HG03460 (cell line): ENCODE measurements around the gene CSTF2T.
"Not testable (repeated sequence)": the region's sequence is repeated elsewhere in the genome, so short reads cannot be mapped to it uniquely, and the experiment has no call there.

Experiments used
- ATAC-seq: cut with Tn5 transposase; IDR thresholded peaks from one replicate; pipeline ENCODE4 v1.9.1; 2021; ENCODE audit not compliant: unreplicated experiment

Gene CSTF2T

GRCh38 chr10:51698473-51699063 lies 827 bp downstream of the CSTF2T start:
- ATAC-seq, result no peak

DNA sequence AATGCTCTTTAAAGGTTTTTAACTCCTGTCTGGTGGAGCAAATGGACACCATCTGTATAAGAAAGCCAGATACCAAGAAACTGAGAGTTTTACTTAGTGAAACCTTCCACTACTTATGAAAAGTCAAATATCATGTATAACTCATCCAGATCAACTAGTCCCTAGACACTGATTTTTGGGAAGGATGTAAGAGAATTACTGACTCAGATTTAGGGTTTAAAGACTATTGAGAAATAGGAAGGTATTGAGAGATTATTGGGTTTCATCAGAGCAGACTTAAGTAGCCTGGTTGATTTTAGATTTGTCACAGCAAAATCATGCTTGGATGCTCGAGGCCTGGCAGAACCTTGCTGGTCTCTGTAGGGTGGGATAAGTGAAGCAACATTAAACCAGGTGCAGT lies 3.1 kb downstream of the CSTF2T start:
- no peak for ATAC-seq

GRCh38 chr10:51694086-51694768 lies 5.2 kb downstream of the CSTF2T start:
- no peak for ATAC-seq

DNA sequence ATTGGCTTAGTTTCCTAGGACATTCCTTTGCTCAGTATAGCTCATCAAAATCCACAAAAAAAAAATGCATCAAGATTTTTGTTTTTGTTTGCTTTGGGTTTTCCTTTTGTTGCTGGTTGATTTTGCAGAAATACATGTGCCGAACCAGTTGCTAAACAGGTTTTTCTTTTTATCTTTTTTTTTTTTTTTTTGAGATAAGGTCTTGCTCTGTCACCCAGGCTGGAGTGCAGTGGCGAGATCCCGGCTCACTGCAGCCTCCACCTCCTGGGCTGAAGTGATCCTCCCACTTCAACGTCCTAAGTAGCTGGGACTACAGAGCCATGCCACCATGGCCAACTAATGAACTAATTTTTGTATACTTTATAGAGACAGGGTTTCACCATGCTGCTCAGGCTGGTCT lies 8.3 kb downstream of the CSTF2T start:
- ATAC-seq, result no peak

DNA sequence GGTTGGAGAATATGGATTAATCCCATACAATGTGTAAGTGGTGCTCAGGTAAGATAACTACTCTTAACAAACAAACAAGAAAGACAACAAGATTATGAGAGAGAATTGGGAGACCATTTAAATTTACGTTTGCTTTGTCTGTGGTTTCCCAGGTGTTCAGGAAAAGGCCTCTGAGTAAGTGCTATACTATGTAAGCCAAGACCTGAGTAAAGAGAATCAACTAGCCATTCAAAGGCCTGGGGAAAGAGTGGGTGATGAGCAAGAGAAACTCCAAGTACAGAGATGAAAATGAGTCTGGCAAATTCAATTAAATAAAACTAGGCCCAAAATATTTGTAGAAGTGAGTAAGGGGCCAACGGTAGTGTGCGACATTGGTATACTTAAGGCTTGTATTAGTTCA lies 9.9 kb downstream of the CSTF2T start:
- ATAC-seq, result no peak

DNA sequence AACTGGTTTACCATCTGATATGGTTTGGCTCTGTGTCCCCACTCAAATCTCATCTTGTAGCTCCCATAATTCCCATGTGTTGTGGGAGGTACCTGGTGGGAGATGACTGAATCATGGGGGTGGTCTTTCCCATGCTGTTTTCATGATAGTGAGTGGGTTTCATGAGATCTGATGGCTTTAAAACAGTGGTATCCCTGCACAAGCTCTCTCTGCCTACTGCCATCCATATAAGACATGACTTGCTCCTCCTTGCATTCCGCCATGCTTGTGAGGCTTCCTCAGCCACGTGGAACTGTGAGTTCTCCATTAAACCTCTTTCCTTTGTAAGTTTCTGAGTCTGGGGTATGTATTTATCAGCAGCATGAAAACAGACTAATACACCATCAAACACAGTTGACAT lies 10.6 kb downstream of the CSTF2T start:
- ATAC-seq, result not testable (repeated sequence)

DNA sequence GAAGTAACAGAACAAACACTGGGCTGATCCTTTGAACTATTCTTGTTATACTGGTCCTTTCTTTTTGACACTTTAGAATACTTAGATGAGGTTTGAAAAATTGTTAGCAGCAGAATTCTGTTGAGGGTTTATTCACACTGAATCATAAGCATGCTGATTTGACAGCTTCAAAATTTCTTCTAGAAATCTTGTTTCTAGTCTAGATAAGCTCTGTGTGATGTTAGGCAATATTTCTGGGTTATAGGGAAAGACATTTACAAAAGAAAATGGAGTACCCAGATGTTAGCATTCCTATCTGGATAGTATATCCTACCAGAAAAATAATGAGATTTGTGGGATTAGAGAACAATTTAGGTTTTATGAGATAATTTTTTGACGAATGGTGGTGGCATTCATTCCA lies 12.1 kb downstream of the CSTF2T start:
- ATAC-seq, result no peak

DNA sequence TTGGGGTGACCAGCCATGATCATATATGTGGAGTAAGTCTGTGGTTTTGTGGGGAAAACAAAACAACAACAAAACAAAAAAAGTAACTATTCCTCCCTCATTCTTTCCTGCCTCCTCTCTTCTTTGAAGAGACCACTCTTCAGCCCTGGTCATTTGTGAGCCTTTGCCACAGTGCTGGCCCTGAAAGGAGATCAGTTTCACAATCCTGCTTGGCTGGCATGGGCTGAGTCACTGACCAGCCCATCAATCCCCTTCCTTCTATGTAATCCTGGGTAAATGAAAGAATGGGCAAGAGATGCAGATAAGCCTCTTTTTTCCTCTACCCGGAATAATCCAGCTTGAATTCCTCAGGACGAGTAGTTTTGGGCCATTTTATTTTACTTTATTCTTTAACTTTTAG lies 13.6 kb downstream of the CSTF2T start:
- no peak for ATAC-seq

DNA sequence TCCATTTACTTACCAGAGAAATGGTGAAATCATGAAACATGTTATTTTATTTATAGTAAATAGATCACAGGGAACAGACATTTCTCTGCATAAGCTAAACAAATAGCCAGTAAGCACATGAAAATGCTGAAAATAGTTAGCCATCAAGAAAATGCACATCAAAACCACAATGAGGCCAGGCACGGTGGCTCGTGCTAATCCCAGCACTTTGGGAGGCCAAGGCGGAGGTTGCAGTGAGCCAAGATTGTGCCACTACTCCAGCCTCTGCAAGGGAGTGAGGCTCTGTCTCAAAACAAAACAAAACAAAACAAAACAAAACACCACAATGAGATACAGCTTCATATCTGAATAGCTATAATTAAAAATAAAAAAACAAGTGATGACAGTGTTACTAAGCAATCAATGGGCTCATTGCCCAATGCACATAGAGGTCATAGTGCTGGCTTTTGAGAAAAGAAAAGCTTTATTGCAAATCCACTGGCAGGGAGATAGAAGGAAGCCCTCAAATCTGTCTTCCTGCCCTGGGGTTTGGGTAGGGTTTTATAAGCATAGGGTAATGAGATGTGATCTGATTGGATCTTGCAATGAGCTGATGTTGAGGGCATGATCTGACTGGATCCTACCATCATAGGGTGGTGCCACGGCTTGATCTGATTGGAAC lies 16.2 kb downstream of the CSTF2T start:
- no peak for ATAC-seq

GRCh38 chr10:51679841-51680240 lies 19.6 kb downstream of the CSTF2T start:
- no peak for ATAC-seq

DNA sequence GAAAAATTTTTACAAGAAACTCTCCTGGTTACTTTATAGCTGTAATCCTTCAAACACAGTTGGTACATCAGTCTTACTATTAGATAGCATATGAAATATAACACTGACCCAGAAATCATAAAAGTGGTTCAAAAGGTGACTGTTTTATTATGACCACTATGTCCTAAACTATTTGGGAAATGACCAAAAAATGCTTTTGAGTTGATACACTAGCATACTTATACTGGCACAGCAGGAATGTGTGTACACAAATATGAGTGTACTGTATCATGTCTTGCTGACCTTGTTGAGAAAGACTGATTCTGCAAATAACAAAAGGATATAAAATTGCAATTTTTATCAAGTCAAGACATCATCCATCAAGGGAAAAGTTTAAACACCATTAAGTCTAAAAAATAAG lies 24.3 kb downstream of the CSTF2T start:
- ATAC-seq, result no peak

DNA sequence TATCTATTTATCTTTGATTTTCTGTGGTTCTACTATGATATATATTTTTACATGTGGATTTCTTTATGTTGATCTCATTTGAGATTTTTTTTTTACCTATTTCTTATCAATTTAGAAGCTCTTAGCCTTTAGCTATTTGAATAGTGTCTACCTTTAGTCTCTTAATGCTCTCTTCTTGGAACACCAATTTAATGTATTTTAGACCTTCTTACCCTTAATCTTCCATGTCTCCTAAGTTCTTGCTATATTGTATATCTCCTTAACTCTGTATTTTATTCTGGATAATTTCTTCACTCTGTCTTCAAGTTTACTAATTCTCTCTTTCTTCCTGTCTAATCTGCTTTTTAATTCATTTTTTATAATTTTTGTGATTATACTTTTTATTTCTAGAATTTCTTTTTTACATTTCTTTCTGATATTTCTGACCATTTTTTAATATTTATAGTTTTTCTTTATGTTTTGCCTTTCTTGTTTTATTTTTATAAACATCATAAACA lies 27.3 kb downstream of the CSTF2T start:
- no peak for ATAC-seq

DNA sequence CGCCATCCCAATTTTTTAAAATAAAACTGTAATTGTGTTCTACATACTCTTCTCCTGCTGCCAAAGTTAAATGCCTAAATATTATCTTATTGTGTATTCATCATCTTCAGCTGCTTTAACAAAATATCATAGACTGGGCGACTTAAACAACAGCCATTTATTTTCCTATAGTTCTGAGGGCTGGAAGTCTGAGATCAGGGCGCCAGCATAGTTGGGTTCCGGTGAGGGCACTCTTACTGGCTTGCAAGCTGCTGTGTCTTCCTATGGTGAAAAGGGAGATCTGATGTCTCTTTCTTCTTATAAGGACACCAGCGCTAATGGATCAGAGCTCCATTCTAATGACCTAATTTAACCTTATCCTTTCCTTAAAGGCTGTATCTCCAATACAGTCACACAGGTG lies 30.4 kb downstream of the CSTF2T start:
- no peak for ATAC-seq

- no peak for ATAC-seq
These were observed 31.1 kb downstream of the CSTF2T start for GRCh38 chr10:51668336-51668689.

DNA sequence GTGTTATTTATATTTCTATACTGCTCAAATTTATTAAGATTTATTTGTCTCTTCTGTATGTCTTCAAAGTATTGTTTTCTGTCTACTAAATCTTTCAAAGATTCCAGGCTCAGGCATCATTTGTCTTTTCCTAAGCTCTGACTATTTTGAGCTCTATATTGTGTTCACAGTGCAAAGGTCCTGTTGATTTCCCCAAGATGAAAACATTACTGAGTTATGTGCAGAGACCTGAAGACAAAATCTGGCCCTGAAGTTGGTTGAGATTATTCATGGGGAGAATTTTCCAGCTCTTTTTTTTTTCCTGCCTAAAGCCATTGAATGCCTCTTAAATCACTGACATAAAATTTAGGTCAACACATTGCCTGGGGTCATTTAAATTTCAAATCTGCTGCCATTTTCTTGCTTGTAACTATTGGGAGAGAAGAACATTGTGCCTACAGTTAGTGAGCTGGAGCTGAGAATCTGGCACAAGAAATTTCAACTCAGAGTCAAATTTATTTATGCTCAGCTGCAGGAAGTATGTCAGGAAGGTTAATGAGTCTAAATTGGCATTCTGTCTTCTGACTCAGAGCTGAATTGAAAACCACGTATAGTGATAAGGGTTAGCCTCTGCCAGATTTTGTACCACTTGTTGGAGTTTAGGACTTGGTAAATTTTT lies 31.6 kb downstream of the CSTF2T start:
- no peak for ATAC-seq

DNA sequence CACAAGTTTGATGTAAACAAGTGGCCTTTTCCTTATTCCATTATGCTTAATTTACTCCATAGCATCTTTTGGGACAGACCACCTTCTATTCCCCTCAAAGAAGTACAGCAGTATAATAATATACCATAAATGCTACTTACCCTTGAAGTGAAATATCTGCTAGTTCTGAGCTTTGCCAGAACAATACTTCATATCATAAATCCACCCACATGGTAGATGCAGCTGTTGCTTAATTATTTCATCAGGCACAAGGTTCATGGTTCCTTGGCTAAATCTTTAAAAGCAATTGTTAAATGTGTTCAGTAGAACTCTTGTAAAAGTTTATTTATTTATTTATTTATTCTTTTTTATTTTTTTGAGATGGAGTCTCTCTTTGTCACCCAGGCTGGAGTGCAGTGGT lies 32.9 kb downstream of the CSTF2T start:
- no peak for ATAC-seq

GRCh38 chr10:51663086-51663485 lies 36.3 kb downstream of the CSTF2T start:
- ATAC-seq, result no peak

GRCh38 chr10:51659344-51659743 lies 40.1 kb downstream of the CSTF2T start:
- ATAC-seq, result no peak

GRCh38 chr10:51658000-51658399 lies 41.4 kb downstream of the CSTF2T start:
- ATAC-seq, result no peak

- ATAC-seq, result no peak
These were observed 42.9 kb downstream of the CSTF2T start for GRCh38 chr10:51656503-51656902.

GRCh38 chr10:51654918-51655317 lies 44.5 kb downstream of the CSTF2T start:
- no peak for ATAC-seq

DNA sequence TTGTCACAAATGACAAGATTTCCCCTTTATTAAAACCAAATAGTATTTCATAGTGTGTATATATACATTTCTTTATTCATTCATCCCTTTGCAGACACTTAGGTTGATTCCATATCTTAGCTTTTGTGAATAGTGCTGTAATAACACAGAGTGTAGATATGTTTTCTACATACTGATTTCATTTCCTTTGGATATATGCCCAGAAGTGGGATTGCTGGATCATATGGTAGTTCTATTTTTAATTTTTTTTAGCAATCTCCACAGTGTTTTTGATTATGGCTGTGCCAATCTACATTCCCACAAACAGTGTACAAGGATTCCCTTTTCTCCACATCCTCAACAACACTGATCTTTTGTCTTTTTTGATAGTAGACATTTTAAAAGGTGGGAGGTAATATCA lies 46.4 kb downstream of the CSTF2T start:
- no peak for ATAC-seq
